Measurements from ENCODE around the gene WSB2.
"Not testable (repeated sequence)": the region's sequence is repeated elsewhere in the genome, so short reads cannot be mapped to it uniquely, and the experiment has no call there.

The WSB2 gene

DNA sequence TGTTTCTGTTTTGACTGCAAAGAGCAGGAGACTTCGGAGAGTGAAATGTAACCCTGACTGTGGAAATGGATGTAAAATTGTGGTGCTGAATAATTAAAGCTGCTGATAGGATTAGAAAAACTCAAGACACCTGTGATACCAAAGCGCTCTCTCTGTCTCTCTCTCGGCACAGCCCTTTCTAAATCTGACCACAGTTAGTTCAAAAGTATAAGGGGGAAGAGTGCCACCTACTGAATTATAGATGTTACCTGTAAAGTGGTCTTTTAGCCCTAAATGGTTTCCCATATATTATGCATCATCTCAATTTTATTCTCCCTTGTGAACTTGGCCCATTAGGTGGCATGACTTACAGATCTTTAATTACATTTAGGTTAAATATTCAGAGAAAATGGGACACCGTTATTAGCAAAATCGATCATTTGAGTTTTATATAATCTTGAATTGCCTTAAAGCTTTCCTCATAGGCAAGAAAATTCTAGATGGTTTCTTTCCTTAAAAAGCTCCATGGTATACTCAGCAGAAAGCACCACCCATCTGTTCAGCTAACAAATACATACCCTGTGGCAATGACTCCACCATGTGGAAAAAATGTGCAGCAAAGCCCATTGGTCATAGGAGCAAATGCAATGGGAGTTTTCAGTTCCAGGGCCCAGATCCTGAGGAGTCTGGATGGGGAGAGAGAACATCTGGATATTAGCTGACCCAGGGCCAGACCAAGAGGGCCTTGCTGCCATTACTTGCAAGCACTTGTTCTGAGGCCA is 26.4 kb downstream of the WSB2 start:
- no peak for DNase-seq

DNA sequence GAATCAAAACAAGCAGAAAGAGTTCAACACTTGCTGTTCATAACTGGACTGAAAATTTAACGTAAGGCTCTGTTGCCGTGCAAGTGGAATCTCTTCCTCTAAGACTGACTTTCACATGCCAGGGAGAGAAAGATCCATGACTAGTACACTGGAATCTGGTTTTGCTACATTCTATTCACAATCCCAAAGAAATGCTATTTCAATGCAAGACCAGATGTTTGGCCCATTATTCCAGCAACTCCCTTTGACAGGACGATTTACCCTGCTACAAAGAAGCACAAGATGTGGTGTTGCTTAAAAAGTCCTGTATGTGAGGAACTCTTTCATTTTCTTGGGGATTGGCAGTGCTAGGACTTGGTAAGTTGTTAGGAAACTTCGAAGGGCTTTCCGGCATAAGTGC is 27.1 kb downstream of the WSB2 start:
- DNase-seq, result no peak

DNA sequence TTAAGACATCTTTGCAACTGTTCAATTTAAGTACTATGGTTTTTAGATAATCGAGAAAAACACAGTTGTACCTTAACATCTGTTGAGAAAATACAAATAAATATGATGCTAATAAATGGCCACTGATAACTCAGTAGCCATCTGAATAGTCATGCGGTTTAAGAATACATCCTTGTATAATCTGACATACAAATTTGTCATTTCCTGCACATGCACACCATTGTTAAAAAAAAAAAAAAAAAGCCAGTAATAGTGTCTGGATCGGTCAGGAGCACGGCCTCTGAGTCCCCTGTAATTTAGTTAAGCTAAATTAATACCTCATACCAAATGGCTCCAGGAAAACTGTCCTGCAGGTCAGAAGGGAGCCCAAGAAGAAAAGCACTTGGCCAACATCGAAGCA is 27.7 kb downstream of the WSB2 start:
- DNase-seq, result no peak

DNA sequence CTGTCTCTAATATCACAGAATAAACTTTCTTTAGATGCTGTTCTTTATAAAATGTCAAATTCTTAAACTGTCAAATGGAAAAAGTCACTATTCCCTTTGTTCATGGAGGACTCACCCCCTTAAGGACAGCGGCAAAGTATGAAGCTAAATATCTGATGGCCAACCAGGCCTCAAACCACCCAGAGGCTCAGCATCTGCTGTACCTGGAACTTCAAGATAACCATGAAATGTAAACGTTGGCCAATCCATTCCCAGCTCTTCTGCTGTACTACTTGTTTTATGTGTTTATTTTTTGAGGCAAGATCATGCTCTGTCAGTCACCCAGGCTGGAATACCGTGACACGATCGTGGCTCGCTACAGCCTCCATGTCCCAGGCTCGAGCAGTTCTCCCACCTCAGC is 28.8 kb downstream of the WSB2 start:
- no peak for DNase-seq

DNA sequence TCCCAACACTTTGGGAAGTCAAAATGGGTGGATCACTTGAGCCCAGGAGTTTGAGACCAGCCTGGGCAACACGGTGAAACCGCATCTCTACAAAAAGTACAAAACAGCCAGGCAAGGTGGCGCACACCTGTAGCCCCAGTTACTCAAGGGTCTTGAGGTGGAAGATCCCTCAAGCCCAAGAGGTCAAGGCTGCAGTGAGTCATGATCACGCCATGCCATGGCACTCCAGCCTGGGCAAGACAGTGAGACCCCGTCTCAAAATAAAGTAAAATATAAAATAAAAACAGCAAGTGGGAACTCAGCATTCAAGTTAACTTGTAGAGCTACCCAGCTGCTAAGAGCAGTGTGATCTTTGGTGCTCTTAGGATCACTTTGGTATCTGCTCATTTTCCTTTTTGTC is 31.8 kb downstream of the WSB2 start:
- DNase-seq, result no peak

DNA sequence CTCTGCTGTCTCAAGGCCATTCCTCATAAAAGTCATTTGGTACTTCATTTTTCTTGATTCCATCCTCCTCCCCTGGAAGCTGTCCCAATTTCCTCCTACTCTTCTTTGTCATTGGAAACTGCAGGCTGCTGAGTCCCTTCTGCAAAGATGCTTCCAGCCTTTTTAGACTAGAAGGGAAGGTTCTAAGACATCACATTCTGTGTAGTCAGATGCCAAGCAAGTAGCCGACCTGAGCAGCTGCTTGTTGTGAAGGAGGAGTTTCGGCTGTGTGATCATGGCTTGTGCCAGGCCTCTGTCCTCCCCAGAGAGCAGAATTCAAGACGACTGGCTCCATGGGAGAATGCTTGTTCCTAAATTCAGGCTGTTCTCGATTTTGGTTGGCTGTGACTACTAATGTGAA is 35.8 kb downstream of the WSB2 start:
- DNase-seq, result no peak

DNA sequence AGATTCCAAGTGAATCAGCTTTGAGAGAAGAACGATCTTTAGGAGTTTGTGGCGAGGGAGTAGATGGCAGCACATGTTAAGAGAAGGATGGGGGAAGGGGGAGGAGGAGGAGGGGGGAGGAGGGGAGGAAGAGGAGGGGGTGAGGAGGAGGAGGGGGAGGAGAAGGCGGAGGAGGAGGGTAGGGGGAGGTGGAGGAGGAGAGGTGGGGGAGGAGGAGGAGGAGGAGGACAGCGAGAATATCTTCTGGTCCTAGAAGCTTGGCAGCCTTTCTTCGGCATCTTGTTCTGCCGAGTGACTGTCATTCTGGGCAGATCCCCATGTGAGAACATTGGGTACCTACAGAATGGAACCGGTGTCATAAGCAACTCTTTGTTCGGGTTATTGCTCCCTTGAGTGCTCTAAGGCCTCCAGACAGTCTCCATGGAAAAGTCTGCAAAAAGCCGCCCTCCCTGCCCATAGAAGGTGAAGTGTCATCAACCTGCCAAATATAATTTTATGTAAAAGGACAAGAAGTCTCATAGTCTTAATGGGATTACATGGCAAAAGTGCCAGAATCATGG is 37.6 kb downstream of the WSB2 start:
- DNase-seq, result no peak

DNA sequence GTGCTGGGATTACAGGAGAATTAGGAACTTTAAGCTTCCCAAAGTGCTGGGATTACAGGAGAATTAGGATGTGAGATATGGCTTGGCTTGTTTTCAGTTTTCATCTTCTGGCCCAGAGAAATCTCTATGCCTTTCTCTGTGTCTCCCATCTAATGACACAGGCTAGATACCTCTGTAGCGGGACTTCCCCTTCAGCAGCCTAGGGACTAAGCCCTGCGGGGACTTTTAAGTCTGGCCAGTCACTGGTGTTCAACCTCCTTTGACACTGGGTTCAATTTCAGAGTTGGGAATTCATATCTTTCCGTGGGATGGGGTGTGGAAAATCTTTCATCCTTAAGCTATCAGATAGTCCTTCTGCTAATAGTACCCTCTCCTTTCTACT is 38.3 kb downstream of the WSB2 start:
- no peak for DNase-seq

DNA sequence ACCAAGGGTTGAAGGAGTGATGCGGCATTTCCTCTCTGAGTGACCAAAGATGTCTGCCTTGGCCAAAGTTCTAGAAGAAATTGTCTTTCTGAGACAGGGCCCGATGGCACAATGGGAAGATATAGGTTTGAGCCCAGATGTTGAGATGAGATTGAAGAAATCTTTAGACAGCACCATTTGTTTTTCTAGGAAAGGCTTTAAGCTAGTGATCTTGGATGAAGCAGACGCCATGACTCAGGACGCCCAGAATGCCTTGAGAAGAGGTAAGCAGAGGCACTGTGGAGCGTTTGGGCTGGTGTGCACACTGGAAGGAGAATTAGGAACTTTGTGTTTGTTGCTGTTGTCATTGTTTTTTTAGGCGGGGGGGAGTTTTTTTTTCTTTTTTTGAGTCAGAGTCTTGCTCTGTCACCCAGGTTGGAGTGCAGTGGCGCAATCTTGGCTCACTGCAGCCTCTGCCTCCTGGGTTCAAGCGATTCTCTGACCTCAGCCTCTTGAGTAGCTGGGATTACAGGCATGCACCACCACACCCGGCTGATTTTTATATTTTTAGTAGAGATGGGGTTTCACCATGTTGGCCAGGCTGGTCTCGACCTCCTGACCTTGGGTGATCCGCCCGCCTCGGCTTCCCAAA is 38.8 kb downstream of the WSB2 start:
- DNase-seq, result not testable (repeated sequence)

DNA sequence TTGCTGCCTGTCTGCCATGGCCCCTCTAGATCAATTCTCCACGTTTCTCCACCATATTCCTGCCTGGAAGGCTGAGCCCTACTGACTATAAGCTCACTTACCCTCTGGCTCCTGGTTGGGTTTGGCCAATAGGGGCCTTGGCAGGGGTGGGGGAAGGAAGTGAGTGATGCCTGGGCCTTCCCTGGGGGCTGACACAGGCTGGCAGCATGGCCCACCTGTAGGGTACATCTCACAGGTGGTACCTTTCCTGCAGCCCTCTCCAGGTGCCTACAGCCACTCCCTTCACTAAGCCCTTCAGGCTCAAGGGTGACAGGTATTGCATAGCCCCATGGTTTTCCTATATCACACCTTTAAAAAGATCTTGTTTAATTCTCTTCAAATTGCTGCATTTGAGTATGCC is 40.9 kb downstream of the WSB2 start:
- DNase-seq, result no peak

DNA sequence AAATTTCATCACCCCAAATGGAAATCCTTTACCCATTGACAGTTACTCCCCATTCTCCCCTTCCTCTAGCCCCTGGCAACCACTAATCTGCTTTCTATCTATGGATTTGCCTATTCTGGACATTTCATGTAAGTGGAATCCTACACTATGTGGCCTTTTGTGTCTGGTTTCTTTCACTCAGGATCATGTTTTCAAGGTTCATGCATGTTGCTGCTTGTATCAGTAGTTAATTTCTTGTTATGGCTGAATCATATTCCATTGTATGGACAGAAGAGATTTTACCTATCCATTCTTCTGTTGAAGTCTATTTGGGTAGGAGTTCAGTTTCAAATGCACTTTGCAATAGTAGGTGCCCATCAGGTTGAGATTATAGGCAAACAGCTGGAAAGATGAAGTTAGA is 43.1 kb downstream of the WSB2 start:
- no peak for DNase-seq

DNA sequence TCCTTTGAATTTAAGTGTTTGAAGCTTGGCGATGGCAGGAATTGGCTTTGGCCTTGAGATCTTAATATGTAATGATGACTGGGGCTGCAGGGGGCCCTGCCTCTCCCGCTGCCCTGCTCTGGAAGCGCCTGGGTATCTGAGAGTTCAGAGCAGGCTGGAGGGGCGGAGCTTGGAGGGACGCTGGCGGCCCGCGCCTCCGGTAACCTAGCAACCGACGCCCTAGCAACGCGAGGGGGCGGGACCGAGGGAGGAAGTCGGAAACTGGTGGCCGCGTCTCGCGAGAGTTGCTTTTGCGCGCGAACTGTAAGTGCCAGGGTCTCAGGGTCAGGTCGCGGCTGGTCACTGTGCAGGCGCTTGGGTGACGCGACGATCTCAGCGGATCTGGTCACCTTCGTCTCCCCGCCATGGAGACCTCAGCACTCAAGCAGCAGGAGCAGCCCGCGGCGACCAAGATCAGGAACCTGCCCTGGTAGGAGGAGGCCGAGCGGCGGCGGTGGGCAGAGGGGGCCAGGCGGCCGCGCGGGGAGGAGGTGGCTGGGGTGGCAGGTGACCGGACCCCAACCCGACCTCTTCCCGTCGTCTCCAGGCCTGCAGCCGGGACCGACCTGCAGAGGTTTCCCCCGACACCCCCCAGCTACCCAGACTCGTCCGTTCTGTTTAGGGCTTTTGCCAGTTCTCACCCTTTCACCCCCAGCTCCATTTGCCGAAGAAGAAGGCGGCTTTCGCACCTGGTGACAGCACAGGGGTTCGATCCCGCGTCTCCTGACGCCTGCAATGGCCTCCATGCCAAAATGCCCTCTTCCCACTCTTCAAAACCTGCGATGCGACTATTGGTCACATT is 44.3 kb downstream of the WSB2 start, which contains the start of gene RFC5:
RFC5 (plus strand) TSS at position 280 of the 841 bp plus-strand sequence; CDS start at position 405, 125 bp downstream.
- peak; percentile 96 for DNase-seq

DNA sequence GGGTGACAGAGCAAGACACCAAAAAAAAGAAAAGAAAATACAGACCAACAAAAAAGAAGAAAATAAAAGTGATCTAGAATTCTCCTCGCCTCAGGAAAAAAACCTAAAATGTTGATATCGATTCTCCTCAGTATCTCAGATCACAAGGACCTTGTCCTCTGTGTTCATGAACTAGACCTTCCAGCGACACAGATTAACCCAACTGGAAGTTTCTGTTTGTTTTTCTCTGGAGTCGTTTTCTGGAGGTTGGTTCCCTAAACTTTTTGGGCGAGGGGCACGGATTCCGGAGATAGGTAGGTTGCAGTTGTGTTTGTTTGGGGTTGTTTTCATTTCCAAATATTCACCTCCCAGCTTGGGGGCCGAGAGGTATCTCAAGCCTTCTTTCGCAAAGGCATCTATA is 45.0 kb downstream of the WSB2 start:
- no peak for DNase-seq

DNA sequence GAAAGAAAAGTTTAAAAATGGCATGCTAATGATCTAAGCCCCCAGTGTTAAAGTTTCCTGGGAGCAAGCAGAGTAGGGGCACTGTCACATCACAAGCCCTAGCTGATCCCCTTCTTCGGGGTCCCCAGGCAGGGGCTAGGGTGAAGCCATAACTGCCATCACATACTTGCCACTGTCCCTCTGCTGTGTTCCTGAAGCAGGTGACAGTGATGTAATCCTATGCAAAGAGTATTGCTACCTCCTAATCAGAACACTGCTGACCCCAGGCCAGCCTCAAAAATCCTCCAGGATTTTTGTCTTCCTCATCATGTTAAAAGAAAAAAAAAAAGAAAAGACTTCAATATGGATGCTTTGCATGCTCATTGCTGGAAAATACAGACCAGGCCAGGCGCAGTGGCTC is 45.7 kb downstream of the WSB2 start:
- DNase-seq, result no peak

DNA sequence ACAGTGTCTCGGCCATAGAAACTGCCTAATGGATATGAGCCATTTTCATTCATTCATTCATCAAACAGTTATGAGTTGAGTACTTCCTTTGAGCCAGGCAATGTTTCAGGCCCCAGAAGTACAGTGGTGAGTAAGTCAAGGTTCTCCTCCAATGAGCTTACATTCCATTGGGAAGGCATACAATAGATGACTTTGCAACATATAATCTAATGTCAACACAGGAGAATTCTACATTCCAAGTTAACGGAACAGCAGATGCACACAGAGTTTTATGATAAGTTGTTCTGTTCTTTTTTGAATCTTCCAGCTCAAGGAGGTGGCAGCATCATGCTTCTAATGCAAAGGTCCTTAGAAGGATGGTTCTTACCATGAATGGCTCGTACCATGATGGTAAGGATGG is 47.7 kb downstream of the WSB2 start:
- DNase-seq, result no peak

DNA sequence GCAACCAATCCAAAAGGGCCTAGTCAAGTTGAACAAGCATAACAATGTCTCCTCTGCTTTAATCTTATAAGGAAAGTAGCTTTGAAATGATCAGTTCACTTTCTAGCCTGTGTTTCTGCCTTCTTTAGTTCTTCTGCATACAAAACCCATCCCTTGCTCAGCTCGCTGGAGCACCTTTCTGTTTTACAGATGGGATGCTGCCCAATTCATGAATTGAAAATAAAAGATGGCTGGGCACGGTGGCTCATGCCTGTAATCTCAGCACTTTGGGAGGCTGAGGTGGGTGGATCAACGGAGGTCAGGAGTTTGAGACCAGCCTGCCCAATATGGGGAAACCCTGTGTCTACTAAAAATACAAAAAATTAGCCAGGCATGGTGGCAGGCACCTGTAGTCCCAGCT is 49.0 kb downstream of the WSB2 start:
- no peak for DNase-seq

DNA sequence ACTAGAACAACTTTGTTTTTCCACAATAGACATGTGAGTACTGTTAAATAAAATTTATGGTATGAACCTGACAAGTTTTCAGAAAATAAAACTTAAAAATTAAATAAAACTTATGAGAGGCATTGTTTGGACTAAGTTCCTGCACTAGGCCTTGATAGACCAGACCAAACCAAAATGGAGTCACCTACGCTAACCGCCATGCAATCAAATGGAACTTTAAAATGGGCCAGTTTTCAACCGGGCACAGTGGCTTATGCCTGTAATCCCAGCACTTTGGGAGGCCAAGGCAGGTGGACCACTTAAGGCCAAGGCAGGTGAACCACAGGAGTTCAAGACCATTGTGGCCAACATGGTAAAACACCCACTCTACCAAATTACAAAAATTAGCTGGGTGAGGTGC is 49.6 kb downstream of the WSB2 start:
- DNase-seq, result no peak

DNA sequence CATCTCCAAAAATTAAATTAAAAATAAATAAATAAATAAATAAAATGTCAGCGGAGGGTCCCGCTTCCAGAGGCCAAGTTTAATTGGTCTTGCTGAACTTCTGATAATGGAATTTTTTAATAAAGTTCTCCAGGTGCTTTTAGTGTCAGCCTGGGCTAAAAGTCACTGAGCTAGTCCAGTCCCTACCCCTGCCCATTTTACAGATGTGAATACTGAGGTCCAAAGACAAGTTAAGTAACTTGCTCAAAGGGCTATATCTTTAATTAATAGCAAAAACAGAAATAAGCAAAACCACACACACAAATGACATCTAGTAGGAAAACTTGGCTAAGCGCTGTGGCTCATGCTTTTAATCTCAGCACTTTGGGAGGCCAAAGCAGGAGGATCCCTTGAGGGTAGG is 50.1 kb downstream of the WSB2 start:
- DNase-seq, result no peak

DNA sequence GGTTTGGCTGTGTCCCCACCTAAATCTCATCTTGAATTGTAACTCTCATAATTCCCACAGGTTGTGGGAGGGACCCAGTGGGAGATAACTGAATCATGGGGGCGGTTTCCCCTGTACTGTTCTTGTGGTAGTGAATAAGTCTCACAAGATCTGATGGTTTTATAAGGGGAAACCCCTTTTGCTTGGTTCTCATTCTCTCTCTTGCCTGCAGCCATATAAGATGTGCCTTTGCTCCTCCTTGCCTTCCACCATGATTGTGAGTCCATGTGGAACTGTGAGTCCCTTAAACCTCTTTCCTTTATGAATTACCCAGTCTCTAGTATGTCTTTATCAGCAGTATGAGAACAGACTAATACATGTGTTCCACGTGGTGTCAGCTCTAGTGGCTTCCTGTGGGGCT is 61.2 kb downstream of the WSB2 start:
- DNase-seq, result not testable (repeated sequence)

DNA sequence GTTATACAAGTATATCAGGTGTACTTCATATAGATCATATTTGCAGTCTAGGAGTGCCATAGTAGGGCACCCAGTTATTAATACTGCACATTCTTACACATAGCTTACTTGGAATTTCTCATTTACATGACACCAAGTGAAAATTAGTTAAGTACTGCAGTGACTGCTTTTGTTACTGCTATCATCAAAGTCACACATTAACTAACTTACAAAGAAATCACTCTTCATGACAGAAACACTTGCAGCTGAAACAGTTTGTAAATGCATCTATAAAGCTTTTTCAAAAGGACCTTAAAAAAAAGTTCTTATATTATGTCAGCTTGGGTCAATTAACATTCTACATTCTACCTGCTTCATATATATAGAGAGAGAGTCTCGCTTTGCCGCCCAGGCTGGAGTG is 62.3 kb downstream of the WSB2 start:
- no peak for DNase-seq

DNA sequence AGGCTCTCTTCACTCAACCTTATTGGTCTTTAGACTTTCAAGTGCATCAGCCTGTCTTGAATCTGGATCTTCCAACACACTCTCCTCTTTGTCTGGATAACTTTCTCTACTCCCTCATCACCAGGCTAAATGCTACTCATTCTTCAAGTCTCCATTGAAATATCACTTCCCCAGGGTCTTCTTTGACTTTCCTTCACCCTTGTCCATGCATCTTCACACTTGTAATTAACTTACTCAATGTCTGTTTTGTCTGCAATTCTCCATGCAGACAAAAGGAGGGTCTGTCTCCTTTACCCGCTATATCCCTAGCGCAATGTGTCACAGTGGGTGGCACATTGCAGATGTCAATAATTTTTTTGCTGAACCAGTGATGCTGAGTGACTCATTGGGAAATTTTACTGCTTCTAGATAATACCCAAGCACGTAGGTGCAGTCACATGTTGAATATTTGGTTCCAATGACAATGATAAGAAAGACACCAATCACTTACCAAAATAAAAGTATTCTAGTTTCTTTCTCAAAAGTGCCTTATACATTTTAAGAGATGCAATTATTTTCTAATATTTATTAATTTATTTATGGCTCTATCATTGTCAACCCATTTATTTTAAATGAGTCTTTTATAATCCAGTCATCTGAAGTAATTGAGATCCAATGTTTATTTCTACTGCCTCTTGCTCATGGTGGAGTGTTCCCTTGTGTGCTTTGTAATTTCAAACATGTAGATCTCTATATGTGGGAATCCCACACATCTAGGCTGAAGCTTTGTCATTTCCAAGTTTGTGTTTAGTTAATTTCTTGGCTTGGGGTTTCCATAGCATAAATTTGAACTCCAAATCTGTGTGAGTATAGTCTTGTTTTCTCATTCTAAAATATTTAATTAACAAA is 66.2 kb downstream of the WSB2 start:
- DNase-seq, result no peak

DNA sequence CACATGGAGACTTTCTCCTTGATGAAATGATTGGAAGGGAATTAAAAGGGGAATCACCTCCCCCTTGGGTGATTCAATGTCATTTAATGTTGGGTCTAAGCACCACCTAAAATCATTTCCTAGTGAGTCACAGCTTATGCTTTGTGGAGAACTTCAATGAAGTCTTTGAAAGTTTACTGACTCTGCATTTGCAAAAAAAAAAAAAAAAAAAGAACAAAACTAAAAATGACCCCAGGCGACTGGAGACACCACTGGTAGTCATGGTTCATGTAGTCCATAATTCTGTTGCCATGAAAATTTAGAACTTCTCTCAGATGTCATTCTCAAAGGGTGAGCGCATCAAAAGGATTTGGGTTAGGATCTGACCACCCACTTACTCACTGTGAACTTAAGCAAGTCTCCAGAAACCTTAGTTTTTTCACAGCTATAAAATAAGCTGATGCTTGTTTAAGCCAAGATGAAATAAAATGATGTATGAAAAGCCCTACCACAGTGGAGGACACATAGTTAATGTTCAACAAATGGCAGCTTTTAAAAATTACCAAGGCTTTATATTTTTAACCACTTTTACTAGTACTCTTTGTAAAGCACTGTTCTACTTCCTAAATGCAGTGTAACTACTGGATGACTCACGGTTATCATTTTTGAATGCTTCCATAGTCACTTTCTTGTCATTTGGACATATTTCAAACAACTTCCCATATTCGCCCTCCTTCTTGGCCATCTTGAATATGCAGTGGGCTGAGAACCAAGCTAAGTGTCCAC is 74.1 kb downstream of the WSB2 start:
- no peak for DNase-seq
